Fibroblast of the aortic adventitia (primary cell): ENCODE measurements around the gene DDX41. TPM values are rescaled to one million over a fixed set of nuclear protein-coding genes. Genes with fewer than 3 reads are reported as not detected.

ENCODE experiments used
- DNase-seq: peaks from one replicate; pipeline ENCODE4 v3.0.0-alpha.2; 2010; ENCODE audit warnings: low read depth
- H3K4me3 ChIP-seq: 2 replicates; pipeline ENCODE4 v1.5.1; 2011; ENCODE audit warnings: low read depth, mild to moderate bottlenecking, control low read depth, low read length, moderate library complexity
- total RNA-seq: library from RNA; depleted of rRNA; stranded (reverse); fragments of >200 nt; gene quantifications from 2 replicates; pipeline ENCODE4 v1.2.3, GENCODE V29; 2012; ENCODE audit warnings: low replicate concordance
- TF ChIP-seq, protein P1 (sequence below): IDR thresholded peaks from 2 replicates; pipeline ENCODE4 v1.5.1; 2011; ENCODE audit warnings: mild to moderate bottlenecking, low read length, control low read depth, inconsistent platforms; ENCODE audit not compliant: insufficient read depth

DDX41 gene
- total RNA-seq, 1 donor: 58.5 TPM

DNA sequence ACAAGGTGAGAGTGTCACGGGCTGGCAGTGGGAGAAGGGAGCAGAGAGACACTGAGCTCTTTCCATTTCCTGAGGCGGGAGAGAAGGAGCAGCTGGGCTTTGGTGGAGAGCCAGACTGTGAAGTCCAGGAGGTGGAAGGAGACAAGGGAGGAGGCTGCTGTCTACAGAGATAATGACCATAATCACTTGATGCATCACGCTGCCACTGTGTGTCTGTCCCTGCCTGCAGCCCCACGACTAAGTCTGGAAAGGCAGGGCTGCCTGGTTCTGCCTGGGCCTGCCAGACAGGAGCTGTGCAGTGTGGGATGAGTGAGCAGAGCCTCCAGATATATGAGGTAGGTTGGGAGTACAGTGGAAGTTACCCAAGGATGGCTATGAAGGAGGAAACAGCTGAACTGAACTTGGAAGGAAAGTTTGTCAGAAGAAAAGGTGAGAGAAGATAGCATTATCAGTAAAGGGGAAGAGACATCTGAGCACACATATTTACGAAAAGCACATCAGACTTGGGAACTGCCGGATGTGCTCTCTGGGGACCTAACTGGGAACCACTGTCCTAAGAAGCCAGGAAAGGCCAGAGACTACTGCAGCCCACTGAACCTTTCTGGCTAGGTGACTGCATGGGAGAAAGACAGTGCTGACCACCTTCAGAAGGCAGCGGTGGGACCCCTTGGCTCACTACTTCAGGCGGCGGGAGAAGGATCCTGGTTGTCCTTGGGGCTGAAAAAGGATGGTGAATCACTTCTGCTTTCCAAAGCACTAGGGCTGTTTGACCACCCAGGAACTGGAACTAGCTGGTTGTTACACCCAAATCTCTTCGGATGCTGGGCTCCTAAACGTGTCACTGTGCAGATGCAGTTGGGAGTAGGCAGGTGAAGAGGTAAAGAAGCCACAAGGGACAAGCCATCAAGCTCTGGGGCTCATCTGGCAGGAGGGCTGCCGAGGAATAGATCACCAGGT is 12.8 kb upstream of the DDX41 start:
- TF ChIP-seq, protein P1, sequence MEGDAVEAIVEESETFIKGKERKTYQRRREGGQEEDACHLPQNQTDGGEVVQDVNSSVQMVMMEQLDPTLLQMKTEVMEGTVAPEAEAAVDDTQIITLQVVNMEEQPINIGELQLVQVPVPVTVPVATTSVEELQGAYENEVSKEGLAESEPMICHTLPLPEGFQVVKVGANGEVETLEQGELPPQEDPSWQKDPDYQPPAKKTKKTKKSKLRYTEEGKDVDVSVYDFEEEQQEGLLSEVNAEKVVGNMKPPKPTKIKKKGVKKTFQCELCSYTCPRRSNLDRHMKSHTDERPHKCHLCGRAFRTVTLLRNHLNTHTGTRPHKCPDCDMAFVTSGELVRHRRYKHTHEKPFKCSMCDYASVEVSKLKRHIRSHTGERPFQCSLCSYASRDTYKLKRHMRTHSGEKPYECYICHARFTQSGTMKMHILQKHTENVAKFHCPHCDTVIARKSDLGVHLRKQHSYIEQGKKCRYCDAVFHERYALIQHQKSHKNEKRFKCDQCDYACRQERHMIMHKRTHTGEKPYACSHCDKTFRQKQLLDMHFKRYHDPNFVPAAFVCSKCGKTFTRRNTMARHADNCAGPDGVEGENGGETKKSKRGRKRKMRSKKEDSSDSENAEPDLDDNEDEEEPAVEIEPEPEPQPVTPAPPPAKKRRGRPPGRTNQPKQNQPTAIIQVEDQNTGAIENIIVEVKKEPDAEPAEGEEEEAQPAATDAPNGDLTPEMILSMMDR: no peak
- no peak for DNase-seq
- H3K4me3 ChIP-seq: no peak overlapping the region

DNA sequence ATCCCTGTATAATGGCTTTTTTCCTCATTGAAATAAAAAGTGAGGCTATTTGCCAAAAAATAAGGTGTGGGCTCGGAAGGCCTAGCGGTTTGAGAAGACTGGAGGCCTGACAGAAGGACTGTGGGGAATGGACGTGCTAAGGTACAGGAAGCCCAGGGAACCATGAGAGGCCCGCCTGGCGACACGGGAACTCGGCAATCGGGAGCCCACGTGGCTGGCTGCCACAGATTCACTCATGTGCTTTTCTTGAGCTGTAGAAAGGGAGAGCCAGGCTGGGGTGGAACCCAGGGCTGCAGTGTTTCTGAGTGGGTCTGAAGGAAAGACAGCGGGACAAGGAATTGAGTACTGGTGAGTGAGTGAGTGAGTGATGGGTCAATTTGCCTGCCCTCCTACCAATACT is 11.9 kb upstream of the DDX41 start:
- TF ChIP-seq, protein P1: no peak
- DNase-seq: no peak
- no peak overlapping the region for H3K4me3 ChIP-seq

DNA sequence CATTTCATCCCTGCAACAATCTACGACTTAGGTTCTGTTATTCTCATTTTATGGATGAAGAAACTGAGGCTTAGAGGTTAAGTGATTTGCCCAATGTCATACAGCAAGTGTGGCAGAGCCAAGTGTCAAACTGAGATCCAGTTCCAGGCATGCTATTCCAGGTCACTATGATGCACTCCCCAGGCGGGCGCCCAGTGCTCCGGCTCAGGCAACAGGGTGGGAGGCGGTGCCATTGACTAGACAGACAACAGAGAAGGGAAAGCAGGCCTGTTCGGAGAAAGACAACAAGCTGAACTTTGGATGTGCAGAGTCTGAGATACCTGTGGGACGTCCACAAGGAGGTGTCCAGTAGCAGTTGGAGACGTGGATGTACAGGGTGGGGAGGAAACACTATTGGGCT is 10.8 kb upstream of the DDX41 start:
- DNase-seq: no peak
- TF ChIP-seq, protein P1: no peak
- no peak overlapping the region for H3K4me3 ChIP-seq

DNA sequence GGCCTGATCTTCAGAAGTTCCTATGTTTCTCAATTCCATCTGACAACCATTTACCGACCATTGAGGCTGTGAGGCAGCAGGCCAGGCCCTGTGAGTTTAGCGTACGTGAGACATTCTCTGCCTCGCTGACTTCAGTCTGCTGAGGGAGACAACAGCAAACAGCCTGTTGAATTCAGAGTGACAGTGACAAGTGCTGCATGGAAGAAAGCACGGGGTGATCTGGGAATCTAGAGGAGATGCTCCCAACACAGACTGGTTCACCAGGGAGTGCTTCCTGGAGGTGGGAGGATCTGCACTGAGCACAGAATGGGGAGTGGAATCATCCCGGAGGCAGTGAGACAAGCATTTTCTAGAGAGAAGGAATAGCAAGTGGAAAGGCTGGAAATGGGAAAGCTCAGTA is 10.0 kb upstream of the DDX41 start:
- DNase-seq: no peak
- TF ChIP-seq, protein P1: no peak
- H3K4me3 ChIP-seq: no peak overlapping the region

DNA sequence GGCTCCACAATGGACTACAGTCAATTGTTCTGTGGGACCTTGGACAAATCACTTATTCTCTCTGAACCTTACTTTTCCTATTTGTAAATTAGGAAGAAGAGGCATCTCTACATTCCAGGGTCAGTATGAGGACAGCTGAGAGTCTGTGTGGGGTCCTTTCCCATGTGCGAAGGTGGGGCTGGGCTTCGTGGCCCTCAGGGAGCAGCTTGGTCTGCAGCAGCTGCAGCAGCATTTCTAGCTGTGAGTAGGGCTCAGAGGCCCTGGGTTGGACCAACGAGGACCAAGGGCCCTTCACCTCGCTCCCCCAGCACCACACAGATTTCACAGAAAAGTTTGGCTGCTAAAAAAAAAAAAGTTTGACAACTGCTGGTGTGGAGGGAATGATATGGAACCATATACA is 9.4 kb upstream of the DDX41 start:
- H3K4me3 ChIP-seq: no peak overlapping the region
- DNase-seq: no peak
- TF ChIP-seq, protein P1: no peak

DNA sequence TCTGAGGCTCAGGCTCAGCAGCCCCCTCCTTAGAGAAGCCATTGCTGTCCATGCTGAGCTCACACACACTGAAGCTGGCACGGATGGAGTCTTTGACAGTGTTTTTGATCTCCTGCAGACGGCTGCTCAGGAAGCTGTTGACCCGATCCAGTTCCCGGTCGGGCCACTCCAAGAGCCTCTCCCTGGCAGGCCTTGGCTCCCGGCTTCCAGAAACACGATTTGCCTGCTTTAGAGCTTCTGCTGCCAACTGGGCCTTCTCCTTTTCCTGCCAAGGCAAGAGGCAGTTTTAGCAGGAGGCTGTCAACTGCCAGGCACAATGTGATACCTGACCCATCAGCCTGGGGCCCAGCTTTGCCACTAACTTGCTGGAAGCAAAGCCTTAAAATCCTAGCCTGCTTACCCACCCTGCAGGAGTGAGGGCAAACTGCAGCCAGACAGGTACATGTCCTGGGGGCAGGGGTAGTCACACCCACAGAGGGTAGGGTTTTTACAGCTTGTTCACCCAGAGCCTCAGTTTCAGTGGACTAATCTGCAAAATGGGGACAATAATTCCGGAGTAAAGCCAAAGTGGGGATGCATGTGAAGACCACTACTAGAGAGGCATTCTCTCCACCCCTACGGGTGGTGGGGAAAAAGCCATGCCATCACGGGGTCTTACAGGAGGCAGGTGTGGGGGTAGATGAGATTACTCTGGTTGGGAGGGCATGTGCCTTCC is 8.3 kb upstream of the DDX41 start:
- TF ChIP-seq, protein P1: no peak
- H3K4me3 ChIP-seq: no peak overlapping the region
- no peak for DNase-seq
